Astrocyte of the cerebellum (primary cell): ENCODE measurements around the gene STOML1.

ENCODE experiments used
- DNase-seq: peaks from one replicate; pipeline ENCODE4 v3.0.0-alpha.2; 2011; ENCODE audit warnings: low read depth
- H3K4me3 ChIP-seq: 2 replicates; pipeline ENCODE4 v1.5.1; 2011; ENCODE audit warnings: mild to moderate bottlenecking, low read depth, low read length, moderate library complexity
- CTCF ChIP-seq: IDR thresholded peaks from 2 replicates; pipeline ENCODE4 v1.5.1; 2012; ENCODE audit warnings: low read length, low read depth, moderate library complexity, mild to moderate bottlenecking; ENCODE audit errors: missing control alignments
- in situ Hi-C: cut with HindIII; loops from 2 replicates; pipeline ENCODE4 v1.10.0; 2017; ENCODE audit warnings: low sequenced_read_pairs

STOML1 gene

GRCh38 chr15:73987681-73988444 is 4.2 kb downstream of the STOML1 start:
- TF ChIP-seq CTCF, result no peak
- in situ Hi-C loops, result loop anchor here (25.0 kb wide), 1 partner anchor 324 kb away; no protein-coding TSS in a partner anchor
- DNase-seq, result no peak
- H3K4me3 ChIP-seq, result no peak overlapping the region

GRCh38 chr15:73987250-73987649 is 4.8 kb downstream of the STOML1 start:
- in situ Hi-C loops, result loop anchor here (25.0 kb wide), 1 partner anchor 325 kb away; no protein-coding TSS in a partner anchor
- no peak overlapping the region for H3K4me3 ChIP-seq
- DNase-seq, result no peak
- TF ChIP-seq CTCF, result no peak

DNA sequence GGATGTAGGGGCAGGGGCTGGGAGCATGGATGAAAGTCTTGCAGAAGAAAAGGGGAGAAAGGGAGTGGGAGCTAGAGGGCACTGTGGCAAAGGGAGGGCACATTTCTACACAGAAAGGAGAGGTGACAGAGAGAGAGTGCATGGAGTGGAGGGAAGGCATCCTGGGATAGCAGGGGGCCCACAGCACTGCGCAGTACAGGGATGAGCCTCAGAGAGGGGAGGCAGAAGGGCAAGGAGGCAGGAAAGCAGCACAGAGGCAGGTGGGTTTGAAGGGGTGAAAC is 5.4 kb downstream of the STOML1 start:
- in situ Hi-C loops, result loop anchor here (25.0 kb wide), 1 partner anchor 326 kb away; no protein-coding TSS in a partner anchor

GRCh38 chr15:73986055-73986775 is 5.9 kb downstream of the STOML1 start:
- no peak for TF ChIP-seq CTCF
- no peak for DNase-seq
- in situ Hi-C loops, result loop anchor here (25.0 kb wide), 1 partner anchor 326 kb away; no protein-coding TSS in a partner anchor
- H3K4me3 ChIP-seq, result no peak overlapping the region

More for the DNA sequence above, 5.4 kb downstream of the STOML1 start:
- no peak for DNase-seq
- H3K4me3 ChIP-seq, result no peak overlapping the region
- no peak for TF ChIP-seq CTCF

GRCh38 chr15:73985101-73985873 is 6.8 kb downstream of the STOML1 start:
- in situ Hi-C loops, result loop anchor here (25.0 kb wide), 1 partner anchor 327 kb away; no protein-coding TSS in a partner anchor
- no peak for DNase-seq
- no peak for TF ChIP-seq CTCF
- no peak overlapping the region for H3K4me3 ChIP-seq
